Left lung (tissue), 10 donors: ENCODE results near the gene PAQR5. TPM values are rescaled to one million over a fixed set of nuclear protein-coding genes. Genes with fewer than 3 reads are reported as not detected.
"Not testable (repeated sequence)": the region's sequence is repeated elsewhere in the genome, so short reads cannot be mapped to it uniquely, and the experiment has no call there.

ENCODE experiments used
- ATAC-seq: fragments of 200-7000 bp; cut with Tn5 transposase; one replicate; pipeline ENCODE4 v1.9.1; 2020; ENCODE audit warnings: moderate library complexity
- DNase-seq, 4 donors: peaks; one replicate each; pipeline ENCODE4 v3.0.0-alpha.2; 2013 to 2020
- H3K27ac ChIP-seq, 2 donors: fragments of 200-600 bp; sonication (generic) in 1 of 2; one replicate each; pipeline versions ENCODE4 v1.5.0 to v1.8.0; 2020 to 2021
- H3K27me3 ChIP-seq, 2 donors: fragments of 200-600 bp; sonication (generic) in 1 of 2; one replicate each; pipeline versions ENCODE4 v1.5.0 to v1.8.0; 2020 to 2021
- H3K36me3 ChIP-seq, 2 donors: fragments of 200-600 bp; sonication (generic) in 1 of 2; one replicate each; pipeline versions ENCODE4 v1.5.0 to v1.8.0; 2020 to 2021
- H3K4me1 ChIP-seq, 2 donors: fragments of 200-600 bp; one replicate each; pipeline ENCODE4 v1.8.0; 2021
- H3K4me3 ChIP-seq, 2 donors: fragments of 200-600 bp; sonication (generic) in 1 of 2; one replicate each; pipeline versions ENCODE4 v1.5.0 to v1.8.0; 2020 to 2021; ENCODE audit warnings: mild to moderate bottlenecking in 1 of 2
- H3K9me3 ChIP-seq, 2 donors: fragments of 200-600 bp; sonication (generic) in 1 of 2; one replicate each; pipeline versions ENCODE4 v1.5.0 to v1.8.0; 2020 to 2021
- CTCF ChIP-seq, 2 donors: fragments of 200-600 bp; sonication (generic) in 1 of 2; IDR thresholded peaks; one replicate each; pipeline versions ENCODE4 v1.5.0 to v1.8.0; 2021; ENCODE audit warnings: antibody characterized with exemption in 2 of 2
- intact Hi-C, 2 donors: fragments of 100-400 bp; cut with DNase I; formaldehyde crosslinking; loops; one replicate each; pipeline versions ENCODE4 v1.11.2 to v1.14.2; 2022
- polyA plus RNA-seq, 6 donors: library from polyadenylated mRNA; unstranded; fragments of 120-200 nt; gene quantifications; one replicate each; pipeline ENCODE4 v1.2.1, GENCODE V29; 2013; ENCODE audit not compliant: insufficient read length in 6 of 6
- total RNA-seq, 2 donors: library from RNA; stranded (reverse); fragmentation: NEBNext Ultra II Directional; extraction: Animal tissue kit (Norgen Biotek cat#: 25700); gene quantifications; one replicate each; pipeline ENCODE4 v1.2.1, GENCODE V29; 2021
- donor health status: DM: no; HTN: yes; CAD: no.
- donor health status: DM: no; HTN: no; CAD: no.

Gene PAQR5
- total and polyA plus RNA-seq, 8 donors, result 6.2 to 17.7 (median 7.5) TPM

- Histone ChIP-seq H3K9me3 (no peaks in the 10 kb centered on the region), H3K27ac (no peak overlapping the region), H3K4me3 (no peak overlapping the region), H3K36me3 (peaks cover 0 to 8% of the 10 kb centered on the region in 2 donors), H3K27me3 (no peaks in the 10 kb centered on the region), H3K4me1 (no peaks in the 10 kb centered on the region)
- TF ChIP-seq CTCF (IDR thresholded peaks at IDR 0.05), result no peak
- ATAC-seq, result no peak
- intact Hi-C loops, result no loop called here
- no peak for DNase-seq
Measured at GRCh38 chr15:69444686-69445085, 146.0 kb downstream of the PAQR5 start.

GRCh38 chr15:69446953-69447352 lies 148.2 kb downstream of the PAQR5 start:
- no peak for TF ChIP-seq CTCF (IDR thresholded peaks at IDR 0.05)
- no peaks in the 10 kb centered on the region for H3K9me3 ChIP-seq
- intact Hi-C loops, result no loop called here
- DNase-seq (no peak), ATAC-seq (no peak)
- no peak overlapping the region for H3K27ac ChIP-seq
- H3K4me3 ChIP-seq, result no peak overlapping the region
- H3K4me1 ChIP-seq, result peaks cover 0 to 7% of the 10 kb centered on the region in 2 donors
- H3K36me3 ChIP-seq, result peaks cover 0 to 8% of the 10 kb centered on the region in 2 donors
- H3K27me3 ChIP-seq, result no peaks in the 10 kb centered on the region

- H3K4me3 ChIP-seq, ATAC-seq, H3K9me3 ChIP-seq, intact Hi-C loops, DNase-seq, H3K27ac ChIP-seq, H3K27me3 ChIP-seq: not testable (repeated sequence)
- H3K36me3 ChIP-seq, result peaks cover 0 to 19% of the 10 kb centered on the region in 2 donors
- H3K4me1 ChIP-seq, result peaks cover 16 to 29% of the 10 kb centered on the region in 2 donors
Measured at GRCh38 chr15:69450221-69450620, 151.5 kb downstream of the PAQR5 start.

GRCh38 chr15:69450968-69451695 lies 152.4 kb downstream of the PAQR5 start:
- DNase-seq (no peak), ATAC-seq (no peak)
- Histone ChIP-seq H3K27me3 (no peaks in the 10 kb centered on the region), H3K27ac (no peak overlapping the region), H3K4me3 (peak overlapping the region in 1 of 2 donors; percentile 83), H3K9me3 (no peaks in the 10 kb centered on the region), H3K36me3 (peaks cover 0 to 28% of the 10 kb centered on the region in 2 donors), H3K4me1 (peaks cover 18 to 33% of the 10 kb centered on the region in 2 donors)
- no peak for TF ChIP-seq CTCF (IDR thresholded peaks at IDR 0.05)
- intact Hi-C loops, result no loop called here

- no peaks in the 10 kb centered on the region for H3K9me3 ChIP-seq
- H3K36me3 ChIP-seq, result peaks cover 0 to 31% of the 10 kb centered on the region in 2 donors
- ATAC-seq, result peak; percentile 48
- peak in 3 of 4 donors; percentile 51 to 85 (median 55) for DNase-seq
- TF ChIP-seq CTCF (IDR thresholded peaks at IDR 0.05), result no peak
- H3K27me3 ChIP-seq, result no peaks in the 10 kb centered on the region
- intact Hi-C loops, result no loop called here
- peak overlapping the region; percentile 83 to 89 for H3K4me3 ChIP-seq
- H3K27ac ChIP-seq, result peak overlapping the region; percentile 87 to 92
- peaks cover 18 to 33% of the 10 kb centered on the region in 2 donors for H3K4me1 ChIP-seq
Measured at GRCh38 chr15:69451951-69452691, 153.4 kb downstream of the PAQR5 start.
